MM.1S (cell line): Measurements from ENCODE around the gene FAM174C.
"Not testable (repeated sequence)": the region's sequence is repeated elsewhere in the genome, so short reads cannot be mapped to it uniquely, and the experiment has no call there.

ENCODE experiments used
- DNase-seq: peaks from one replicate; pipeline ENCODE4 v3.0.0-alpha.2; 2015
- H2AFZ ChIP-seq: fragments of 300-600 bp; sonication (generic); 2 replicates; pipeline ENCODE4 v1.6.0; 2016; ENCODE audit warnings: antibody characterized with exemption, low read length
- H3F3A ChIP-seq: fragments of 300-600 bp; sonication (generic); 2 replicates; pipeline ENCODE4 v1.6.1; 2016; ENCODE audit warnings: mild to moderate bottlenecking, antibody characterized with exemption, low read length, moderate library complexity, mixed read lengths; ENCODE audit not compliant: insufficient read depth
- H3K27ac ChIP-seq: fragments of 300-600 bp; sonication (generic); 2 replicates; pipeline ENCODE4 v1.5.1; 2016; ENCODE audit warnings: mild to moderate bottlenecking, low read length
- H3K27me3 ChIP-seq: fragments of 300-600 bp; sonication (generic); replicated peaks from 2 replicates; pipeline ENCODE4 v1.6.0; 2016; ENCODE audit warnings: low read length; ENCODE audit not compliant: insufficient read depth
- H3K36me3 ChIP-seq: fragments of 300-600 bp; sonication (generic); replicated peaks from 2 replicates; pipeline ENCODE4 v1.6.1; 2016; ENCODE audit warnings: mild to moderate bottlenecking, low read length, mixed read lengths; ENCODE audit not compliant: insufficient read depth
- H3K4me1 ChIP-seq: fragments of 300-600 bp; sonication (generic); 2 replicates; pipeline ENCODE4 v1.6.1; 2016; ENCODE audit warnings: low read length, mixed read lengths
- H3K4me2 ChIP-seq: fragments of 300-600 bp; sonication (generic); 2 replicates; pipeline ENCODE4 v1.6.0; 2016; ENCODE audit warnings: low read depth, low read length
- H3K4me3 ChIP-seq: fragments of 300-600 bp; sonication (generic); 2 replicates; pipeline ENCODE4 v1.5.1; 2016; ENCODE audit warnings: low read length, mixed read lengths
- H3K79me2 ChIP-seq: fragments of 300-600 bp; sonication (generic); 2 replicates; pipeline ENCODE4 v1.6.1; 2016; ENCODE audit warnings: mixed run types, low read length, mixed read lengths
- H3K9ac ChIP-seq: fragments of 300-600 bp; sonication (generic); 2 replicates; pipeline ENCODE4 v1.6.1; 2016; ENCODE audit warnings: low read length, mixed read lengths
- H3K9me2 ChIP-seq: fragments of 300-600 bp; sonication (generic); replicated peaks from 2 replicates; pipeline ENCODE4 v1.6.1; 2016; ENCODE audit warnings: mild to moderate bottlenecking, low read length, mixed read lengths; ENCODE audit not compliant: insufficient read depth
- H3K9me3 ChIP-seq: fragments of 300-600 bp; sonication (generic); replicated peaks from 2 replicates; pipeline ENCODE4 v1.6.1; 2016; ENCODE audit warnings: mild to moderate bottlenecking, low read length, mixed read lengths; ENCODE audit not compliant: insufficient read depth
- H4K20me1 ChIP-seq: fragments of 300-600 bp; sonication (generic); 2 replicates; pipeline ENCODE4 v1.6.1; 2016; ENCODE audit warnings: mild to moderate bottlenecking, low read length, moderate library complexity, mixed read lengths; ENCODE audit not compliant: insufficient read depth
- EZH2 ChIP-seq: fragments of 300-600 bp; sonication (generic); optimal IDR thresholded peaks from 2 replicates; pipeline ENCODE3; 2017; ENCODE audit warnings: low read depth, mild to moderate bottlenecking, antibody characterized with exemption, low read length, mixed read lengths
- EZH2phosphoT487 ChIP-seq: fragments of 300-600 bp; sonication (generic); IDR thresholded peaks from 2 replicates; pipeline ENCODE4 v1.6.1; 2018; ENCODE audit warnings: antibody characterized with exemption, low read length
- TF ChIP-seq, protein P1 (sequence below): fragments of 300-600 bp; sonication (generic); IDR thresholded peaks from 2 replicates; pipeline ENCODE4 v1.5.1; 2016; ENCODE audit warnings: antibody characterized with exemption, low read length, mixed read lengths

The FAM174C gene

DNA sequence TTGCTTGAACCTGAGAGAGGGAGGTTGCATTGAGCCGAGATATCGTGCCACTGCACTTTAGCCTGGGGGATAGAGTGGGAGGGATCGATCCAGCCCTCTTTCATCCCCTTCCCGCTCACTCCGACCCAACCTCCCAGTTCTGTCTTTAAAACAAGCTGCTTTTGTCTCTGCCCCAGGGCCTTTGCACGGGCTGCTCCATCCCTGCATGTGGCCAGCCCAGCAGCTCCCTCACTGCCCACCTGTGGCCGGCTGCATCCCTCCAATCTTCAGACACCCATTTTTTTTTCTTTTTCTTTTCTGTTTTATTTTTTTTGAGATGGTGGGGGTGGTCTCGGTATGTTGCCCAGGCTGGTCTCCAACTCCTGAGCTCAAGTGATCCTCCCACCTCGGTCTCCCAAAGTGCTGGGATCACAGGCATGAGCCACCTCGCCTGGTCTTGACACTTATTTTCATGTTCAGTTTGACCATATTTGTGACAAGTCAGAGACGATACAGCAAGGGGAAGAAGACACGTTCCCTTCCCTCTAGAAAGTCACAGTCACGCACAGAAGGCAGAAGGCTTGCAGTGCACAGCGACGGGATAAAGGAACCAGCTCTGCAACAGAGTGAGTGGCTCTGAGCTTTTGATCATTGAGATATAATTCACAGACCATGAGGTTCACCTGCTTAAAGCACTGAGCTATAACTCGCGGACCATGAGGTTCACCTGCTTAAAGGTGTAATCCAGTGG lies 42.1 kb downstream of the FAM174C start:
- DNase-seq = no peak
- peaks cover 95% of the 10 kb centered on the region for H3K27me3 ChIP-seq
- TF ChIP-seq, protein P1, sequence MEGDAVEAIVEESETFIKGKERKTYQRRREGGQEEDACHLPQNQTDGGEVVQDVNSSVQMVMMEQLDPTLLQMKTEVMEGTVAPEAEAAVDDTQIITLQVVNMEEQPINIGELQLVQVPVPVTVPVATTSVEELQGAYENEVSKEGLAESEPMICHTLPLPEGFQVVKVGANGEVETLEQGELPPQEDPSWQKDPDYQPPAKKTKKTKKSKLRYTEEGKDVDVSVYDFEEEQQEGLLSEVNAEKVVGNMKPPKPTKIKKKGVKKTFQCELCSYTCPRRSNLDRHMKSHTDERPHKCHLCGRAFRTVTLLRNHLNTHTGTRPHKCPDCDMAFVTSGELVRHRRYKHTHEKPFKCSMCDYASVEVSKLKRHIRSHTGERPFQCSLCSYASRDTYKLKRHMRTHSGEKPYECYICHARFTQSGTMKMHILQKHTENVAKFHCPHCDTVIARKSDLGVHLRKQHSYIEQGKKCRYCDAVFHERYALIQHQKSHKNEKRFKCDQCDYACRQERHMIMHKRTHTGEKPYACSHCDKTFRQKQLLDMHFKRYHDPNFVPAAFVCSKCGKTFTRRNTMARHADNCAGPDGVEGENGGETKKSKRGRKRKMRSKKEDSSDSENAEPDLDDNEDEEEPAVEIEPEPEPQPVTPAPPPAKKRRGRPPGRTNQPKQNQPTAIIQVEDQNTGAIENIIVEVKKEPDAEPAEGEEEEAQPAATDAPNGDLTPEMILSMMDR = no peak
- TF ChIP-seq EZH2 (no peak), EZH2phosphoT487 (no peak)
- H3K4me2 ChIP-seq = no peak overlapping the region
- no peaks in the 10 kb centered on the region for H3K79me2 ChIP-seq
- H3K36me3 ChIP-seq = no peaks in the 10 kb centered on the region
- H3K27ac ChIP-seq = no peak overlapping the region
- H3K4me1 ChIP-seq = no peaks in the 10 kb centered on the region
- no peaks in the 10 kb centered on the region for H4K20me1 ChIP-seq
- H3K9me3 ChIP-seq = no peaks in the 10 kb centered on the region
- no peak overlapping the region for H3K4me3 ChIP-seq
- H3K9me2 ChIP-seq = no peaks in the 10 kb centered on the region
- H3K9ac ChIP-seq = no peak overlapping the region
- H3F3A ChIP-seq = no peaks in the 10 kb centered on the region
- no peak overlapping the region for H2AFZ ChIP-seq

GRCh38 chr19:1318678-1319471 lies 43.5 kb downstream of the FAM174C start:
- no peak overlapping the region for H2AFZ ChIP-seq
- TF ChIP-seq EZH2 (no peak), EZH2phosphoT487 (no peak)
- TF ChIP-seq, protein P1 = no peak
- H3K4me2 ChIP-seq = no peak overlapping the region
- H3K27ac ChIP-seq = no peak overlapping the region
- no peaks in the 10 kb centered on the region for H3K36me3 ChIP-seq
- no peak overlapping the region for H3K4me3 ChIP-seq
- no peaks in the 10 kb centered on the region for H3K4me1 ChIP-seq
- no peaks in the 10 kb centered on the region for H3K79me2 ChIP-seq
- no peaks in the 10 kb centered on the region for H3K9me2 ChIP-seq
- no peaks in the 10 kb centered on the region for H4K20me1 ChIP-seq
- H3F3A ChIP-seq = no peaks in the 10 kb centered on the region
- no peak for DNase-seq
- no peak overlapping the region for H3K9ac ChIP-seq
- H3K27me3 ChIP-seq = peaks cover 97% of the 10 kb centered on the region
- no peaks in the 10 kb centered on the region for H3K9me3 ChIP-seq

- H2AFZ ChIP-seq, DNase-seq, H3K36me3 ChIP-seq, H3K4me2 ChIP-seq, H4K20me1 ChIP-seq, H3K9me2 ChIP-seq, H3K9ac ChIP-seq, H3F3A ChIP-seq, H3K9me3 ChIP-seq, H3K27ac ChIP-seq, H3K4me1 ChIP-seq, H3K79me2 ChIP-seq, H3K4me3 ChIP-seq: not testable (repeated sequence)
- H3K27me3 ChIP-seq = peaks cover 97% of the 10 kb centered on the region
Observed at GRCh38 chr19:1320282-1320650, 44.9 kb downstream of the FAM174C start.

- Histone ChIP-seq H2AFZ (no peak overlapping the region), H3K4me2 (no peak overlapping the region), H3K9me3 (no peaks in the 10 kb centered on the region), H3K27ac (no peak overlapping the region), H3K4me1 (no peaks in the 10 kb centered on the region), H3F3A (no peaks in the 10 kb centered on the region), H4K20me1 (no peaks in the 10 kb centered on the region), H3K9me2 (no peaks in the 10 kb centered on the region), H3K9ac (no peak overlapping the region), H3K79me2 (no peaks in the 10 kb centered on the region), H3K4me3 (no peak overlapping the region), H3K36me3 (no peaks in the 10 kb centered on the region), H3K27me3 (peaks cover 97% of the 10 kb centered on the region)
- TF ChIP-seq EZH2 (no peak), EZH2phosphoT487 (no peak; the same call in 1 of the 2 replicates)
- TF ChIP-seq, protein P1 = no peak
- DNase-seq = no peak
Observed at GRCh38 chr19:1321539-1321938, 46.2 kb downstream of the FAM174C start.
